IMR-90 (cell line): Measurements from ENCODE around the gene ALDH1B1. TPM values are rescaled to one million over a fixed set of nuclear protein-coding genes. Genes with fewer than 3 reads are reported as not detected.

Source experiments
- ATAC-seq: fragments of 200-7000 bp; cut with Tn5 transposase; 2 replicates; pipeline ENCODE4 v1.9.1; 2020; ENCODE audit warnings: low read depth, mild to moderate bottlenecking, moderate library complexity
- BruUV-seq: library from RNA; stranded (reverse); fragments of 400-500 nt; replicated peaks from 2 replicates; lab custom pipeline; 2021; lab: Mats Ljungman, UMichigan
- CTCF ChIA-PET: fragments of 300-600 bp; formaldehyde crosslinking; extraction: SDS; loops from one replicate; lab custom pipeline; 2021; ENCODE audit warnings: antibody characterized with exemption; lab: Yijun Ruan, JAX
- POLR2A ChIA-PET: fragments of 300-600 bp; sonication (Branson Sonifier 250); formaldehyde crosslinking; loops from one replicate; lab custom pipeline; 2022; ENCODE audit warnings: antibody characterized with exemption; ENCODE audit not compliant: unreplicated experiment; lab: Charles Lee
- DNase-seq: peaks from one replicate; pipeline ENCODE4 v3.0.0; 2013
- H2AFZ ChIP-seq: replicated peaks from 2 replicates; pipeline ENCODE3; 2013; ENCODE audit warnings: low read length, mild to moderate bottlenecking; ENCODE audit not compliant: poor library complexity
- H2AK5ac ChIP-seq: 2 replicates; pipeline ENCODE4 v1.6.1; 2013; ENCODE audit warnings: low read depth, low read length, inconsistent platforms
- H2AK9ac ChIP-seq: replicated peaks from 2 replicates; pipeline ENCODE3; 2013; ENCODE audit warnings: mild to moderate bottlenecking, low read depth, low read length, moderate library complexity; ENCODE audit not compliant: poor library complexity
- H2BK120ac ChIP-seq: 2 replicates; pipeline ENCODE4 v1.6.1; 2013; ENCODE audit warnings: low read depth, low read length, inconsistent platforms
- H2BK15ac ChIP-seq: 3 replicates; pipeline ENCODE4 v1.6.1; 2013; ENCODE audit warnings: low read depth, low read length, inconsistent platforms
- H2BK20ac ChIP-seq: 2 replicates; pipeline ENCODE4 v1.6.1; 2013; ENCODE audit warnings: low read depth, mild to moderate bottlenecking, inconsistent platforms, low read length, moderate library complexity
- H2BK5ac ChIP-seq: 2 replicates; pipeline ENCODE4 v1.6.1; 2013; ENCODE audit warnings: mild to moderate bottlenecking, low read depth, low read length, inconsistent platforms; ENCODE audit not compliant: poor library complexity, severe bottlenecking
- H3K14ac ChIP-seq: replicated peaks from 2 replicates; pipeline ENCODE4 v1.6.1; 2013; ENCODE audit warnings: low read depth, low read length, inconsistent platforms
- H3K18ac ChIP-seq: 2 replicates; pipeline ENCODE4 v1.6.1; 2013; ENCODE audit warnings: low read depth, low read length, control low read depth
- H3K23ac ChIP-seq: 2 replicates; pipeline ENCODE4 v1.6.1; 2013; ENCODE audit warnings: low read depth, low read length, inconsistent platforms
- H3K27ac ChIP-seq: 2 replicates; pipeline ENCODE4 v1.5.1; 2013; ENCODE audit warnings: mild to moderate bottlenecking, control low read depth, low read length; ENCODE audit not compliant: insufficient read depth
- H3K27me3 ChIP-seq: 2 replicates; pipeline ENCODE4 v1.6.1; 2013; ENCODE audit warnings: low read length; ENCODE audit not compliant: control insufficient read depth, insufficient read depth
- H3K36me3 ChIP-seq: 2 replicates; pipeline ENCODE4 v1.6.1; 2013; ENCODE audit warnings: low read length, mixed read lengths; ENCODE audit not compliant: control insufficient read depth, insufficient read depth
- H3K4ac ChIP-seq: 2 replicates; pipeline ENCODE4 v1.6.1; 2013; ENCODE audit warnings: low read depth, low read length, inconsistent platforms
- H3K4me1 ChIP-seq: 2 replicates; pipeline ENCODE4 v1.6.1; 2013; ENCODE audit warnings: low read length, mixed read lengths; ENCODE audit not compliant: control insufficient read depth, insufficient read depth
- H3K4me2 ChIP-seq: 2 replicates; pipeline ENCODE4 v1.6.1; 2013; ENCODE audit warnings: low read depth, mild to moderate bottlenecking, control low read depth, low read length, moderate library complexity
- H3K4me3 ChIP-seq: 2 replicates; pipeline ENCODE4 v1.5.1; 2013; ENCODE audit warnings: low read depth, mild to moderate bottlenecking, control low read depth, low read length, moderate library complexity; ENCODE audit not compliant: insufficient read depth
- H3K56ac ChIP-seq: 2 replicates; pipeline ENCODE4 v1.6.1; 2013; ENCODE audit warnings: low read length, inconsistent platforms; ENCODE audit not compliant: insufficient read depth; ENCODE audit errors: extremely low read depth
- H3K79me1 ChIP-seq, 2 experiments: 2 replicates each; pipeline ENCODE4 v1.6.1; 2013; ENCODE audit warnings: low read length in 2 of 2, inconsistent platforms in 1 of 2, low read depth in 1 of 2
- H3K9ac ChIP-seq: 2 replicates; pipeline ENCODE4 v1.6.1; 2013; ENCODE audit warnings: low read depth, low read length, control low read depth
- H3K9me1 ChIP-seq: 2 replicates; pipeline ENCODE4 v1.6.1; 2013; ENCODE audit warnings: low read length, inconsistent platforms; ENCODE audit not compliant: insufficient read depth
- H3K9me3 ChIP-seq: 2 replicates; pipeline ENCODE4 v1.6.1; 2013; ENCODE audit warnings: low read length; ENCODE audit not compliant: control insufficient read depth, insufficient read depth
- H4K20me1 ChIP-seq: 2 replicates; pipeline ENCODE4 v1.6.1; 2013; ENCODE audit warnings: low read length, inconsistent platforms; ENCODE audit not compliant: insufficient read depth
- H4K5ac ChIP-seq: 2 replicates; pipeline ENCODE4 v1.6.1; 2013; ENCODE audit warnings: mild to moderate bottlenecking, low read depth, low read length, control low read depth
- H4K8ac ChIP-seq, 2 experiments: 2 replicates each; pipeline ENCODE4 v1.6.1; 2013; ENCODE audit warnings: low read depth in 2 of 2, low read length in 2 of 2, control low read depth in 1 of 2, inconsistent platforms in 1 of 2
- H4K91ac ChIP-seq: 2 replicates; pipeline ENCODE4 v1.6.1; 2013; ENCODE audit warnings: low read depth, low read length, inconsistent platforms; ENCODE audit not compliant: insufficient read depth
- CEBPB ChIP-seq: IDR thresholded peaks from 2 replicates; pipeline ENCODE4 v1.6.1; 2012; ENCODE audit warnings: low read depth, low read length, improper control_type of control experiment
- FOS ChIP-seq: fragments of 150-350 bp; IDR thresholded peaks from 2 replicates; pipeline ENCODE4 v1.6.1; 2016; ENCODE audit warnings: low read depth, low read length
- POLR2A ChIP-seq: IDR thresholded peaks from 2 replicates; pipeline ENCODE4 v1.6.1; 2012; ENCODE audit warnings: mild to moderate bottlenecking, low read depth, low read length
- RCOR1 ChIP-seq: IDR thresholded peaks from 2 replicates; pipeline ENCODE4 v1.6.1; 2012; ENCODE audit warnings: mild to moderate bottlenecking, low read length, improper control_type of control experiment; ENCODE audit not compliant: insufficient replicate concordance
- RFX5 ChIP-seq: IDR thresholded peaks from 2 replicates; pipeline ENCODE4 v1.8.0; 2012; ENCODE audit warnings: low read depth, mild to moderate bottlenecking, low read length, moderate library complexity
- WGBS, 2 experiments: methylation state at CpG; one replicate each; pipeline versions ENCODE4 v1.1.5 to v1.1.7; 2013; ENCODE audit warnings: missing lambda C conversion rate in 2 of 2; ENCODE audit not compliant: insufficient read length in 1 of 2; ENCODE audit errors: extremely low coverage in 2 of 2; 5-methylcytosine and 5-hydroxymethylcytosine counted together
- dilution Hi-C: fragments of 300-500 bp; cut with HindIII; formaldehyde crosslinking; loops from one replicate; pipeline ENCODE4 v1.14.3; 2018; ENCODE audit warnings: low sequenced_read_pairs; ENCODE audit not compliant: unreplicated experiment
- in situ Hi-C: fragments of 300-500 bp; cut with MboI; formaldehyde crosslinking; loops from 3 replicates; pipeline ENCODE4 v1.14.3; 2019; ENCODE audit warnings: low sequenced_read_pairs, inconsistent platforms, mixed read lengths
- intact Hi-C: fragments of 100-400 bp; cut with micrococcal nuclease; formaldehyde crosslinking; loops from 2 replicates; pipeline ENCODE4 v1.10.0; 2022
- polyA plus RNA-seq, 3 experiments: library from polyadenylated mRNA; depleted of rRNA; stranded (reverse); fragments of >200 nt; gene quantifications; 2 replicates each; pipeline ENCODE4 v1.2.3, GENCODE V29; 2012; ENCODE audit warnings: low replicate concordance in 1 of 3
- total RNA-seq: library from RNA; depleted of rRNA; stranded (reverse); fragments of >200 nt; gene quantifications from 2 replicates; pipeline ENCODE4 v1.2.3, GENCODE V29; 2012
- TF ChIP-seq, protein P1 (sequence below): conservative IDR thresholded peaks from 2 replicates; pipeline ENCODE4 v1.5.1; 2012; ENCODE audit warnings: mild to moderate bottlenecking, low read depth, low read length, improper control_type of control experiment

Gene ALDH1B1
- total and polyA plus RNA-seq, 2 of the 4 experiments (the other 2 are of a cell fraction), result 29.6 to 37.6 TPM

DNA sequence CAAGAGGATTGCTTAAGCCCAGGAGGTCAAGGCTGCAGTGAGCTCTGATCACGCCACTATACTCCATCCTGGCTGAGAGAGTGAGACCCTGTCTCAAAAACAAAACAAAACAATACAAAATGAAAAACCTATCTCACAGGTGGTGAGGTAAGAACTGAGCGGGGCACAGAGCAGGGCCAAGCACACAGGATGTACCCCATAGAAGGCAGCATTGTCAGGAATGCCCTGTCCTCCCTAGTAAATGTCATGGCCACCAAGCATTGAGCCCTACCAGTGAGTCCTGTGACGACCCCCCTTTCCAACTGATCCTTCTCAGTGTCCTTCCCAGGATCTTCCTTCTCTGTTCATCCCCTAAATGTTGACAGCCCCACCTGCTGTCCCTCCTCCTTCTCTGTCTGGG lies 44.6 kb upstream of the ALDH1B1 start:
- Histone ChIP-seq H3K27me3 (peaks cover 54% of the 10 kb centered on the region), H4K91ac (no peak overlapping the region), H3K9me1 (no peaks in the 10 kb centered on the region), H3K36me3 (no peaks in the 10 kb centered on the region), H4K20me1 (no peaks in the 10 kb centered on the region), H4K8ac (no peak overlapping the region), H2BK20ac (no peak overlapping the region), H3K14ac (no peak overlapping the region), H4K5ac (no peak overlapping the region), H3K4ac (no peak overlapping the region), H2BK15ac (no peak overlapping the region), H2AFZ (no peak overlapping the region), H3K79me1 (no peaks in the 10 kb centered on the region), H3K18ac (no peak overlapping the region), H2BK120ac (no peak overlapping the region), H2AK9ac (no peak overlapping the region), H3K4me2 (no peak overlapping the region), H3K4me3 (no peak overlapping the region), H2BK5ac (no peak overlapping the region), H3K23ac (no peak overlapping the region), H3K4me1 (no peaks in the 10 kb centered on the region), H3K9ac (no peak overlapping the region), H2AK5ac (no peak overlapping the region), H3K9me3 (no peaks in the 10 kb centered on the region), H3K56ac (no peak overlapping the region), H3K27ac (no peak overlapping the region)
- TF ChIP-seq POLR2A, result no peak
- TF ChIP-seq CEBPB, result no peak
- TF ChIP-seq RCOR1, result no peak
- TF ChIP-seq RFX5, result no peak
- TF ChIP-seq, protein P1, sequence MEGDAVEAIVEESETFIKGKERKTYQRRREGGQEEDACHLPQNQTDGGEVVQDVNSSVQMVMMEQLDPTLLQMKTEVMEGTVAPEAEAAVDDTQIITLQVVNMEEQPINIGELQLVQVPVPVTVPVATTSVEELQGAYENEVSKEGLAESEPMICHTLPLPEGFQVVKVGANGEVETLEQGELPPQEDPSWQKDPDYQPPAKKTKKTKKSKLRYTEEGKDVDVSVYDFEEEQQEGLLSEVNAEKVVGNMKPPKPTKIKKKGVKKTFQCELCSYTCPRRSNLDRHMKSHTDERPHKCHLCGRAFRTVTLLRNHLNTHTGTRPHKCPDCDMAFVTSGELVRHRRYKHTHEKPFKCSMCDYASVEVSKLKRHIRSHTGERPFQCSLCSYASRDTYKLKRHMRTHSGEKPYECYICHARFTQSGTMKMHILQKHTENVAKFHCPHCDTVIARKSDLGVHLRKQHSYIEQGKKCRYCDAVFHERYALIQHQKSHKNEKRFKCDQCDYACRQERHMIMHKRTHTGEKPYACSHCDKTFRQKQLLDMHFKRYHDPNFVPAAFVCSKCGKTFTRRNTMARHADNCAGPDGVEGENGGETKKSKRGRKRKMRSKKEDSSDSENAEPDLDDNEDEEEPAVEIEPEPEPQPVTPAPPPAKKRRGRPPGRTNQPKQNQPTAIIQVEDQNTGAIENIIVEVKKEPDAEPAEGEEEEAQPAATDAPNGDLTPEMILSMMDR, result no peak
- TF ChIP-seq FOS, result no peak
- ATAC-seq, result no peak
- POLR2A ChIA-PET, result no interaction called here
- WGBS, 2 experiments, result no CpG with 5 or more reads among the region's 3 CpGs
- BruUV-seq, result no TSS peak
- CTCF ChIA-PET, result no interaction called here
- intact Hi-C loops, result no loop called here
- in situ Hi-C loops, result no loop called here
- dilution Hi-C loops, result no loop called here
- no peak for DNase-seq
